SK-N-DZ (cell line): Measurements from ENCODE around the gene SORCS3.

Experiments
- DNase-seq: peaks from one replicate; pipeline ENCODE4 v3.0.0-alpha.2; 2015; ENCODE audit warnings: low spot score

Gene SORCS3

GRCh38 chr10:104777086-104777799, 136.2 kb downstream of the SORCS3 start:
- DNase-seq: no peak

DNA sequence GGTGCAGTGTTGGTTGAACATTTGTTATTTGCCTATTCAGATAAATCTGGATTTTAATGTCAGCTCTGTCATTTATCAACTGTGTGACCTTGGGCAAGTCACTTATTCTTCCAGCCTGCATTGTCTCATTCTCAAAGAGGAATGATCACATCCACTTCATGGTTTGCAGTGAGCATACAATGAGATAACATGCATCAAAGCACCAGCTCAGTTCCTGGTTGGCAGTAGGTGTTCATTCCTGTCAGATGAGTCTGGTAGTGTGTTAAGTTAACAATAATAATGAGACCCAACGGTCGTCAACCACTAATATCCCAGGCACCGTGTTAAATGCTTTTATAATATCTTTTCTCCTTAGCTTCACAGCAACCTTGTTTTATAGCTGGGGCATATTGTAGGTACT, 137.3 kb downstream of the SORCS3 start:
- no peak for DNase-seq

- no peak for DNase-seq
These were observed 138.6 kb downstream of the SORCS3 start for GRCh38 chr10:104779701-104780100.

GRCh38 chr10:104780165-104780564, 139.1 kb downstream of the SORCS3 start:
- no peak for DNase-seq

GRCh38 chr10:104780946-104781595, 140.0 kb downstream of the SORCS3 start:
- no peak for DNase-seq

- no peak for DNase-seq
These were observed 143.4 kb downstream of the SORCS3 start for GRCh38 chr10:104784452-104784851.

GRCh38 chr10:104791471-104791870, 150.4 kb downstream of the SORCS3 start:
- no peak for DNase-seq

- DNase-seq: no peak
These were observed 154.3 kb downstream of the SORCS3 start for GRCh38 chr10:104795411-104795810.

DNA sequence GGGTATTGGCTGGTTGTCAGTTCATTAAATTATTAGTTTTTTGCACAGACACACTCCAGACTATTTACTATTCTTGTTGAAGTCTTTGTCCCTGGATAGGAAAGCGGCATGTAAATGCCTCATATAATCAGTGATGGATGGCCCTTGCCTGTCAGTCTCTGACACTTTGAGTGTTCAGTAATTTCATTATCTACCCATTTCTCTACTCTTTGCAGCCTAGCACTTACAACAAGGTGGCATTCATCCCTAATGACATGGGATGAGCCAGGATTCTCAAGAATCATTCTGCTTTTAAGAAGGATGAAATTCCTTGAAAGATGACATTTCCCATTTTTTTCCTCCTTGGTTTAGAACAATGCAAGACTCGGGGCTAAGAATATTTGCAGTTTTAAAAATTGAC, 155.7 kb downstream of the SORCS3 start:
- no peak for DNase-seq

DNA sequence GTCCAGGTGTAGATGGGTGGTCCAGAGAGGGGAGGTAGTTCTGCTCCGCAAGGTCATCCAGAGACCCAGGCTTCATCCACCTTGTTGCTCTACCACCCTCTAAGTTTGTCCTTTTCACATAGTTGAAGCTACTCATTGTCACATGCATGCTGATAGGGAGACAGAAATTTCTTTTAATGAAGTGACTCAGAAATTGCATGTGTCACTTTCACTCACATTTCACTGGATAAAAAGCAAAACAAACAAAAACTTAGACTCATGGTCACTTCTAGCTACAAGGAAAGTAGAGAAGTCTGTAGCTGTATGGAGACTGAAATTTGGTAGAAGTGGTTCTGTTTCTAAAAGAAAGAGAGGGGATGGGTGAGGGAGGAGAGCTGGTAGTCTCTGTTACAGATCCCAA, 161.9 kb downstream of the SORCS3 start:
- DNase-seq: no peak

DNA sequence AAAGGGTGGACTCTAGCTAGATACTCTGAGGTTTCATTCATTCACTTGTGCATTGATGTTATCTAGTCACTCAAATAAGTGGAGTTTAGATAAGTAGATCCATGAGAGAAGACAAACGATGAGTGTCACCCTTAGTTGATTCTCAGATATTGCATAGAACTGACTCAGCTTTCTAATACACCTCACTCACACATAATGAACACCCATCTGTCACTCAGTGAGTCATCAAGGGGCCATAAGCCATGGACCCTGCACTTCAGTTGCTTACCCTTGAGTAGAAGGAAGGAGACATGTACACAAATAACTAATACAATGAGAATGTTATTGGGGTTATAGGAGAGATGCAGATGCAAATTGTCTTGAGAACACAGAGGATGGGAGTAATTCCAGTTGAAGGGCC, 163.8 kb downstream of the SORCS3 start:
- no peak for DNase-seq

- DNase-seq: no peak
These were observed 165.7 kb downstream of the SORCS3 start for GRCh38 chr10:104806801-104807200.

DNA sequence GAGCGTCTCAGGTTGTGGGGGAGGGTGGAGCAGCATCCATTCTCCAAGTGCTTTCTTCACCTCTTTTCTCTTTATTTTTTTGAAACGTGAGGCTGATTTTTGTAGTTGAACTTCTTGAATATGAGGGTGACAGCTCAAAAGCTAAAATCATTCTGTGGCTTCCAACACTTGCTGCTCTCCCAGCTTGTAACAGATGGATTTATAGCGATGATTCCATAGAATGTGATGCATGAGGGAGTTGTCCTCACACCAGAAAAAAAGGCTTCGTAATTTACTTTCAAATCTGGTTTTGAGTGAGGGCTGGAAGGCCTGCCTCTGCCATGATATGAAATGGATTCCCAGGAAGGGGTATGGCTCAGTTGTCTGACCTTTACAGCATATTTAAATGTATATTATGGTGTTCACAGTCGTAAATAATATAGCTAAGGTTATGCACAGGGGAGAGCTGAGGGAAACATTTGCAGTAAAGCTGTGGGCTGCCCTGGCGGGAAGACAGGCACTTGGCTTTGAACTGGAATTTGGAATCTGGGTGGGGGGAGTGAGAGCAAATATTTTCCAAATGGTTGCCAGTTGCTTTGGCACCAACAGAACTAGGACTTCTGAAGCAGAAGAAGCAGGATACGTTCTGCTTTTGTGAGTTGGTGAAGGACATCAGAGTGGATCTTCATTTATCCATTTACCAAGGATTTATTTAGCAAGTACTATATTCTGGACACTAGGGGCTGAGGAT, 166.7 kb downstream of the SORCS3 start:
- no peak for DNase-seq

DNA sequence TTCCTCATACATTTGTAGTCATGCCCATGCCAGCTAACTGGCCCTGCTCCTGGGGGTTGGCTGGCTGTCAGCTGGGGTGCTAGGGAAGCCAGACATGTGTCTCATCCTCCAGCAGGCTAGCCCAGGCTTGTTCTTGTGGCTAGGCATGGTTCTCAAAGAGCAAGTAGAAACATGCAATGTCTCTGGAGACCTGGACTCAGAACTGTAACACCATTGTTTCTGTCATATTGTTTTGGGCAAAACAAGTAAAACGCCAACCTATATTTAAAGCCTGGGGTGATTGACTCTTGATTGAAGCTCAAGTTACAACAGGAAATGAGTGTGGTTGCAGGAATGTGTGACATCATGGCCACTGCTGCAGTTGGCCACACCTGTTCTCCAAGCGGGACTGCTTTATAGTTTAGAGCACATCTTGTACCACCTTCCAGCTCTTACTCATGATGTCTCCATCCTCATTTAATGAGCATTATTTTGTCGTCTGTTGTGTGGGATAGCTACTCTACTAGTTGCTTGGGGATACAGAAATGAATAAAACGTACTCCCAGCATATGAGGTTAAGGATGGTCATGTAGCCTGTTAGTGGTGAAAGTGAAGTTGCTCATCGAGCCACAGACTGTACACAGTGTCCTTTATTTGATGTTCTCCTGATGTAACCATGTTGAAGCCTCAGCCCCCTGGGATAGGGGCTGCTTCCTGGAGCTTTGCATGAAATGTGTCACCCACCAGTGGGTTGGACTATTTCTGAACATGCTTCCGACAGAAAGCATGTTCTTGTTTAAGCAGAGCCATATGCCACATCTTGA, 168.4 kb downstream of the SORCS3 start:
- DNase-seq: no peak

- DNase-seq: no peak
These were observed 170.1 kb downstream of the SORCS3 start for GRCh38 chr10:104811166-104811565.

DNA sequence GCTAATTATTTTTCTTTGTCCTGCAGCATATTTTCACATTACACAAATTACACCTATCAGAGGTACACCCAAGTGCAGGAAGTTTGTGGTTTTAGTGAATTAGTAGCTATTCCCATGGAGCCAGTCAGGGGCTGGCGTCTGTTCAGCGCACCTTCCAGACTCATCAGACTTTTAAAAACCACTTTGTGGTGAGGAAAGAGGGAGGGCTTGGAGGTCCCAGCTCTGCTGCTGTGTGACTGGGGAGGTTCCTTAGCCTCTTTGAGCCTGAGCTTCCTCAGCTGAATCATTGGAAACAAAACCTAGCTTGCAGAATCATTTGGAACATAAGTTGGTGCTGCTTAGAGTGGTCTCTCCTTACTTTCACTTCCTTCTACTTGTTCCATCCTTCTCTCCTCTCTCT, 175.4 kb downstream of the SORCS3 start:
- DNase-seq: no peak

GRCh38 chr10:104819731-104820130, 178.6 kb downstream of the SORCS3 start:
- DNase-seq: no peak

DNA sequence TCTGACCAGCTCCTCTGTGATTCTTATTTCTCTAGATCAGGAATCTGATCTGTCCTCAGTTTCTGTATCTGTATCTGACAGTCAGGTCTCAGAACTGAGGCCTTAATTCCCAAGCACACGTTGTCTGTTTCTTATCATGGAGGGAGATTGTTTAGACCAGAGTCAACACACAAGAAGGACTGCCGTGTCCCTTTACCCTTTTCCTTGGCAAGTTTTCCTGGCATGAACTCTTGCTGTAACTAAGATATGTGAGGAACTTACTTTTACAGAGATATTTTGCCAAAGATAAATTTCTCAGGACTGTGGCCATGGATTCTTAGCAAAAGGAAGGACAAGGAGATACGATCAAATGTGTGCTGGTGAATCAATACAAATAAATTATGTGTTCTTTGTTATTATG, 181.0 kb downstream of the SORCS3 start:
- DNase-seq: no peak

DNA sequence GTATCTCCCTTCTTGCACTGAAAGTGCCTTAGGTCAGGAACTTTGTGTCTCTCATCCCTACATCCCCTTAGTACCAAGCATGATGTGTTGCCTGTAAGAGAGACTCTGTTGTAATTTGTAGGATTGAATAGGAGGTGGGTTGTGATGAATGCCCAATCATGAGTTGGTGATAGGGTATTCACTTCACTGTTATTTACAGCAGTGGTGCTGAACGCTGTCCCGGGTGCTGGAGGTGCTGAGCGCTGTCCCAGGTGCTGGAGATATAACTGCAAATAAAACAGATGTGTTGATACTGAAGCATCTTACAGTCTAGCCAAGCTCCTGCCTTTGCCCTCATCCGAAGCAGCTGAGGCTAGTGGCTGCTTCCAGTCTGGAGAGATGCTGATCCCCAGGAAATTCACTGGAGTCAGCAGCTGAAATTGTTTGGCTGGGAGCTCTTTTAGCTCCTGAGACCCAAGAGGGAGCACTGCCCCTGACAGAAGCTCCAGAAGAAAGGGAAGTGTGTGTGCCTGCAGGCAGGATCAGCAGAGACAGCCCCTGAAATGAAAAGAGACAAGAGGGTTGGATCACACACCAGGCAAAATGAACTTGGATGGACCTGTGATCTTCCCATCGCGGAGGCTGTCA, 183.4 kb downstream of the SORCS3 start:
- DNase-seq: no peak

DNA sequence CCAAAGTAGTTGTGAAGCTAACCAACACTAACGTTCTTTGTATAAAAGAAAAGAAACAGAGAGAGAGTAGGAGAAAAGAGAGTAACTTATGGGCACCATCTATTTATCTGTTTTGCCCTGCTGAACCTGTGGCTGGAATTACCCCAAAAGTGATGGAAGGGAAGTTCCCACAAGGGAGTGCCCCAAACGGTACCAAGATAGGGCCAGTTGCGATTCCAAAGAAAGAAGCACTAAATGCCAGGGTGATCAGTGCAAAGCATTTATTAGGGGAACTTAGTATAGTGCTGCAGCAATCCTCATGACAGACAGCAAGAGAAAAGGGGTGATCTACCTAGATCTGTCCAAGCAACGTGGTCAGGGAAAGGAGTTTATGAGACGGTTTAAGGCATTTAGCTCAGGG, 190.2 kb downstream of the SORCS3 start:
- no peak for DNase-seq

DNA sequence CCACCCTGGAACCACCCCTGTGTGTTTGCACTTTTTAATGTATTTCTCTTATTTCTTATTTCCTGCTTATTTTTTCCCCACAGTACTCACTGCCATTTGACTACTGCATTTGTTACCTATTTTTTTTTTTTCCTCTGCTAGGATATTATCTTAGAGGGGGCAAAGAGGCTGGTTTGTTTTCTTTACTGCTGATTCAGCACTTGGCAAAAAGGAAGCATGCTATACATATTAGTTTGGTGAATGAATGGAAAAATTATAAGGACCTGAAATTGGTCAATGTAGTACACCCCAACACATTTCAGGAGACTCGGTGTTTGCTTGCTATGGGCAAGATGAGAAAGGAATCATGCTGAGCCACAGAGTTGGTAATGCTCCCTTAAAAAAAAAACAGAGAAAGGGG, 193.5 kb downstream of the SORCS3 start:
- no peak for DNase-seq

DNA sequence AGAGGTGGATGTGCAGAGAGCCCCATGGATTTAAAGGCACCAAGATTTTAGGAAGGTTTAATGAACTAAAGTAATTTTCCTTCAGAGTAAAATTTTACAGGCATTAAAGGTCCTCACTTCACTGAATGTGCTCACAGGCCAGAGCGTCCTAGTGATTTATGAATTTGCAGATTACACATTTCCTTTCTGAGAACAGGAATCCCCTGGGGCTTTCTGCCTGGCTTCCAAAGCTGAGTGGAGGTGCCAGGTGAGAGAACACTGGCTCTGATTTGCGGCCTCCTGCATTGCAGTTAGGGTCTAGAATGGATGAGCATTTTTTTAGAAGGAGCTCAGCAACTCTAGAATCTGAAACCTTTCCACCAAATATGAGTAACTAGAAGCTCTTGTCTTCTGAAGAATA, 194.3 kb downstream of the SORCS3 start:
- no peak for DNase-seq
